OCI-LY7 (cell line): Measurements from ENCODE around the gene SPRTN. TPM values are rescaled to one million over a fixed set of nuclear protein-coding genes. Genes with fewer than 3 reads are reported as not detected.

Experiments
- BruUV-seq: library from RNA; stranded (reverse); fragments of 400-500 nt; replicated peaks from 2 replicates; lab custom pipeline; 2021; lab: Mats Ljungman, UMichigan
- CTCF ChIA-PET: fragments of 300-600 bp; sonication (Branson Sonifier 250); formaldehyde crosslinking; loops from one replicate; lab custom pipeline; 2022; ENCODE audit warnings: antibody characterized with exemption; ENCODE audit not compliant: unreplicated experiment; lab: Charles Lee
- POLR2A ChIA-PET: fragments of 300-600 bp; sonication (Branson Sonifier 250); formaldehyde crosslinking; loops from one replicate; lab custom pipeline; 2022; ENCODE audit warnings: antibody characterized with exemption; lab: Charles Lee
- DNase-seq: peaks from one replicate; pipeline ENCODE4 v3.0.0-alpha.2; 2015; ENCODE audit warnings: low spot score
- H2AFZ ChIP-seq: fragments of 200-600 bp; sonication (generic), shearing (Covaris generic); 2 replicates; pipeline ENCODE4 v1.6.1; 2014; ENCODE audit warnings: mild to moderate bottlenecking, antibody characterized with exemption, low read length, moderate library complexity
- H3K27ac ChIP-seq: fragments of 200-600 bp; sonication (generic); 2 replicates; pipeline ENCODE4 v1.5.1; 2014; ENCODE audit warnings: mixed run types, low read depth, mild to moderate bottlenecking, moderate library complexity, low read length, inconsistent platforms; ENCODE audit not compliant: poor library complexity, severe bottlenecking
- H3K36me3 ChIP-seq: fragments of 200-600 bp; sonication (generic); 2 replicates; pipeline ENCODE4 v1.6.1; 2014; ENCODE audit warnings: mild to moderate bottlenecking, antibody characterized with exemption, low read length, moderate library complexity, mixed read lengths; ENCODE audit not compliant: insufficient read depth
- H3K4me1 ChIP-seq: fragments of 200-600 bp; sonication (generic); 2 replicates; pipeline ENCODE4 v1.5.1; 2014; ENCODE audit warnings: mild to moderate bottlenecking, low read length; ENCODE audit not compliant: insufficient read depth, poor library complexity, severe bottlenecking
- H3K4me2 ChIP-seq: fragments of 200-600 bp; sonication (generic); 2 replicates; pipeline ENCODE4 v1.6.1; 2014; ENCODE audit warnings: mild to moderate bottlenecking, low read length
- H3K4me3 ChIP-seq: fragments of 200-600 bp; sonication (generic); 2 replicates; pipeline ENCODE4 v1.5.1; 2014; ENCODE audit warnings: mild to moderate bottlenecking, low read depth, low read length; ENCODE audit not compliant: poor library complexity, severe bottlenecking
- H3K79me2 ChIP-seq: fragments of 200-600 bp; sonication (generic); 2 replicates; pipeline ENCODE4 v1.6.1; 2016; ENCODE audit warnings: low read depth, mild to moderate bottlenecking, low read length, moderate library complexity, mixed read lengths; ENCODE audit not compliant: insufficient read depth
- H3K9me2 ChIP-seq: fragments of 200-600 bp; sonication (generic); 2 replicates; pipeline ENCODE4 v1.6.1; 2016; ENCODE audit warnings: mild to moderate bottlenecking, low read length, mixed read lengths; ENCODE audit not compliant: insufficient read depth
- H3K9me3 ChIP-seq: fragments of 200-600 bp; sonication (generic); 2 replicates; pipeline ENCODE4 v1.6.1; 2014; ENCODE audit warnings: mild to moderate bottlenecking, mixed run types, low read length, mixed read lengths
- H4K20me1 ChIP-seq: fragments of 200-600 bp; sonication (generic); 2 replicates; pipeline ENCODE4 v1.6.1; 2014; ENCODE audit warnings: mild to moderate bottlenecking, antibody characterized with exemption, low read length, moderate library complexity, mixed read lengths; ENCODE audit not compliant: insufficient read depth
- CTCF ChIP-seq: fragments of 200-600 bp; sonication (generic); conservative IDR thresholded peaks from 2 replicates; pipeline ENCODE4 v1.5.1; 2014; ENCODE audit warnings: mild to moderate bottlenecking, antibody characterized with exemption, low read length, moderate library complexity, mixed read lengths
- EZH2phosphoT487 ChIP-seq: fragments of 200-600 bp; sonication (generic); IDR thresholded peaks from 2 replicates; pipeline ENCODE4 v1.6.1; 2018; ENCODE audit warnings: low read depth, borderline replicate concordance, mild to moderate bottlenecking, mixed run types, antibody characterized with exemption, low read length, moderate library complexity, mixed read lengths
- intact Hi-C: fragments of 100-400 bp; cut with micrococcal nuclease; formaldehyde crosslinking; loops from one replicate; pipeline ENCODE4 v1.10.0; 2022; ENCODE audit not compliant: unreplicated experiment
- total RNA-seq, 2 experiments: library from RNA; depleted of rRNA in 1 of 2; stranded (reverse); fragments of >200 nt in 1 of 2; shearing (Covaris generic) in 1 of 2; gene quantifications; 2 replicates each; pipeline ENCODE4 v1.2.3, GENCODE V29; 2014 to 2022

The SPRTN gene
- total RNA-seq, 2 experiments from 2014 or later, result 10.9 to 16.4 TPM

DNA sequence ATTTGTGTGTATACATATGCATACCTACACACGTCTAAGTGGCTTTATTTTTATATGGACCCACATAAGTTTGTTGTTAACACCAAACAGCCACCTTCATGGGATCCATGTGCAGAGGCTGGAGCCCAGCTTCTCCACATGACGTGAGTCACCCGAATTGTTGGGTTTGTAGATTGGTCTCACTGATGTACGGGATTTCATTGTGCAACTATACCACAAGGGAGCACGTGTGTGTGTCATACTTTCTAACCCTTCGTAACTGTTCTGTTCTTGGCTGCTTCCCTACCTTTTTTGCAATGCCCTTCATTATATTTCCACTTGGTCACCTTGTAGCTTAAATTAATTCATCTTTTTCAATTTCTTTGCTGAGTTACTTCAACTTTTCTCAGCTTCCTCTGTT lies 21.0 kb downstream of the SPRTN start:
- H3K4me3 ChIP-seq, result no peak overlapping the region
- DNase-seq, result no peak
- BruUV-seq, result no TSS peak
- H3K9me2 ChIP-seq, result no peaks in the 10 kb centered on the region
- H4K20me1 ChIP-seq, result no peaks in the 10 kb centered on the region
- CTCF ChIA-PET, result no interaction called here
- H3K4me2 ChIP-seq, result no peak overlapping the region
- intact Hi-C loops, result loop anchor here (2.0 to 5.0 kb wide), 2 partner anchors 62 to 168 kb away; partner anchors contain the start of gene TSNAX
- POLR2A ChIA-PET, result interaction anchor here (0.6 kb wide), 1 partner anchor 523 kb away, joined by 7 read pairs; no protein-coding TSS in a partner anchor
- no peak overlapping the region for H3K27ac ChIP-seq
- H2AFZ ChIP-seq, result no peak overlapping the region
- no peaks in the 10 kb centered on the region for H3K79me2 ChIP-seq
- no peaks in the 10 kb centered on the region for H3K4me1 ChIP-seq
- peaks cover 14% of the 10 kb centered on the region; the same call in 1 of the 2 replicates for H3K36me3 ChIP-seq
- TF ChIP-seq EZH2phosphoT487 (no peak), CTCF (no peak)
- no peaks in the 10 kb centered on the region for H3K9me3 ChIP-seq

DNA sequence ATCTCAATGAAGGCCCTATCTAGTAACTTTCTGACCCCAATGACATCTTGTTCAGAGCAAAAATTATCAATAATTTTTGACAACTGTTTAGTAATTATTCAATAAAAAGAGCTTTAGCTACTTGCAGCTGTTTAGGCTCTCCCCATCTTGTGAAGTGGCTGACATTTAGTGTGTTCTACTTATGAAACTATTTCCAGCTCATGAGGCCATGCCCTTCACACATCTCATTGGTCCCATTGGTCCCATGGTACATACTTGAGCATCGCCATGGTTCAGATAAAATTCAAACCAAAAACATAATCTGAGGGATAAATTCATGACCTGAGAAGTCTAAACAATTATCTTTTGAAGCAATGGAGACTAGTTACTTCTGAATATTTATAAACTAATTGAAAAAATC lies 24.2 kb downstream of the SPRTN start:
- no peaks in the 10 kb centered on the region for H3K4me1 ChIP-seq
- intact Hi-C loops, result no loop called here
- no peak overlapping the region for H3K4me2 ChIP-seq
- BruUV-seq, result no TSS peak
- no peaks in the 10 kb centered on the region for H3K9me3 ChIP-seq
- peaks cover 26% of the 10 kb centered on the region; the same call in 1 of the 2 replicates for H3K36me3 ChIP-seq
- H4K20me1 ChIP-seq, result no peaks in the 10 kb centered on the region
- no peaks in the 10 kb centered on the region for H3K79me2 ChIP-seq
- ChIA-PET POLR2A (interaction anchor here (1.0 to 1.5 kb wide), 3 partner anchors 10 to 25 kb away, joined by 3 to 9 read pairs (median 5); partner anchors contain the start of genes EXOC8 and SPRTN), CTCF (no interaction called here)
- H3K27ac ChIP-seq, result no peak overlapping the region
- no peak overlapping the region for H3K4me3 ChIP-seq
- no peak for DNase-seq
- TF ChIP-seq EZH2phosphoT487 (no peak), CTCF (no peak)
- no peaks in the 10 kb centered on the region for H3K9me2 ChIP-seq
- no peak overlapping the region for H2AFZ ChIP-seq

- no peak overlapping the region for H3K4me2 ChIP-seq
- H3K36me3 ChIP-seq, result peaks cover 26% of the 10 kb centered on the region; the same call in 1 of the 2 replicates
- H3K79me2 ChIP-seq, result no peaks in the 10 kb centered on the region
- no peaks in the 10 kb centered on the region for H3K4me1 ChIP-seq
- no peak overlapping the region for H3K4me3 ChIP-seq
- POLR2A ChIA-PET, result interaction anchor here (0.6 to 1.5 kb wide), 4 partner anchors 9 to 26 kb away, joined by 3 to 9 read pairs (median 4); partner anchors contain the start of genes EXOC8 and SPRTN
- H3K27ac ChIP-seq, result no peak overlapping the region
- no peak overlapping the region for H2AFZ ChIP-seq
- intact Hi-C loops, result no loop called here
- no peaks in the 10 kb centered on the region for H3K9me2 ChIP-seq
- no peaks in the 10 kb centered on the region for H3K9me3 ChIP-seq
- no TSS peak for BruUV-seq
- DNase-seq, result no peak
- H4K20me1 ChIP-seq, result no peaks in the 10 kb centered on the region
- CTCF ChIA-PET, result no interaction called here
- TF ChIP-seq CTCF (no peak), EZH2phosphoT487 (no peak)
Observed at GRCh38 chr1:231363624-231364023, 25.5 kb downstream of the SPRTN start.
